ENCODE data around the gene UBE2I.

The UBE2I gene

DNA sequence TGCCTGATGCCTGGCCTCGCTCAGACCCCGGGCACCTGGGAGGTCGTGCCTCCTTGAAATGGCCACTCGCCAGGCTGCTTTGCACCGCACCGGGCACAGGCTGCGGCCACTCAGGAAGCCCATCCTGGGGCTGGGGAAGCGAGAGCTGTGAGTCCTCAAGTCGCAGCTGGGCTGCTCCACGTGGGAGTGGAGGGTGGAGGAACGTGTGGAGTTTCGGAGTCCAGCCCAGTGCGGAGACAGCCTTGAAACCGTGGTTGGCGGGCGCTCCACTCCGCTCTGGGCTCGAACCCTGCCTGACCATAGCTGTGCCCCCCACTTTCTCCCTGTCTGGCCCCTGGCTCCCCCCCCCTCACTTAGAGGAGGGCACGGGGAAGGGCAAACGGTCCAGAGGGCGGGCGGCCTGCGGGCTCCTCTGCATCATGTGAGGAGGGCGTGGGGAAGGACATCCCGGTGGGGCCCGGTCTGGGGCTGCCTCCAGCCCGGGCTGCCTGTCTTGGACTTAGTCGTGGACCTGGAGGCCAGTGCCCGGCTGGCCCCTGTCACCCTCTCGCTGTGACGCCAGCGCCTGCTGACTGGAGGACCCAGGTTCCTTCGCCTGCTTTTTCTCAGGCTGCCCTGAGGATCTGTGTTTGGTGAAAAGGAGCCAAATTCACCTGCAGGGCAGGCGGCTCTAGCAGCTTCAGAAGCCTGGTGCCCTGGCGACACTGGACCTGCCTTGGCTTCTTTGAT, 2.5 kb downstream of the UBE2I start:
- H3K27ac ChIP-seq (ENCODE audit: low read depth, low read length) = peak overlapping the region; percentile 30
- H3K9ac ChIP-seq (ENCODE audit: low read length in 5 of 5) = peak overlapping the region in 4 of 5 donors; percentile 67 to 83 (median 77)
- H3K27me3 ChIP-seq (ENCODE audit: control insufficient read depth in 5 of 5, insufficient read depth in 4 of 5, low read length in 5 of 5) = no peaks in the 10 kb centered on the region
- peak overlapping the region in 4 of 5 donors; percentile 22 to 82 (median 68) for H3K4me3 ChIP-seq (ENCODE audit: low read depth in 1 of 5, low read length in 5 of 5)
- H3K36me3 ChIP-seq (ENCODE audit: control insufficient read depth in 5 of 5, insufficient read depth in 5 of 5, low read length in 5 of 5) = peaks cover 0 to 42% (median 38%) of the 10 kb centered on the region in 5 donors
- H3K4me1 ChIP-seq (ENCODE audit: control insufficient read depth in 5 of 5, insufficient read depth in 5 of 5, low read length in 5 of 5) = peaks cover 13 to 46% (median 36%) of the 10 kb centered on the region in 5 donors
- H3K9me3 ChIP-seq (ENCODE audit: control insufficient read depth in 5 of 5, low read length in 5 of 5) = no peaks in the 10 kb centered on the region

GRCh38 chr16:1312467-1312816, 3.0 kb downstream of the UBE2I start:
- H3K36me3 ChIP-seq (ENCODE audit: control insufficient read depth in 5 of 5, insufficient read depth in 5 of 5, low read length in 5 of 5) = peaks cover 0 to 47% (median 43%) of the 10 kb centered on the region in 5 donors
- no peaks in the 10 kb centered on the region for H3K27me3 ChIP-seq (ENCODE audit: control insufficient read depth in 5 of 5, insufficient read depth in 4 of 5, low read length in 5 of 5)
- H3K4me3 ChIP-seq (ENCODE audit: low read depth in 1 of 5, low read length in 5 of 5) = peak overlapping the region in 2 of 5 donors; percentile 72 to 82
- H3K4me1 ChIP-seq (ENCODE audit: control insufficient read depth in 5 of 5, insufficient read depth in 5 of 5, low read length in 5 of 5) = peaks cover 14 to 46% (median 36%) of the 10 kb centered on the region in 5 donors
- H3K9me3 ChIP-seq (ENCODE audit: control insufficient read depth in 5 of 5, low read length in 5 of 5) = no peaks in the 10 kb centered on the region
- peak overlapping the region in 2 of 5 donors; percentile 28 to 67 for H3K9ac ChIP-seq (ENCODE audit: low read length in 5 of 5)
- H3K27ac ChIP-seq (ENCODE audit: low read depth, low read length) = peak overlapping the region; percentile 30

- no peaks in the 10 kb centered on the region for H3K9me3 ChIP-seq (ENCODE audit: control insufficient read depth in 5 of 5, low read length in 5 of 5)
- H3K27me3 ChIP-seq (ENCODE audit: control insufficient read depth in 5 of 5, insufficient read depth in 4 of 5, low read length in 5 of 5) = no peaks in the 10 kb centered on the region
- H3K4me3 ChIP-seq (ENCODE audit: low read depth in 1 of 5, low read length in 5 of 5) = no peak overlapping the region
- peak overlapping the region in 1 of 5 donors; percentile 28 for H3K9ac ChIP-seq (ENCODE audit: low read length in 5 of 5)
- H3K36me3 ChIP-seq (ENCODE audit: control insufficient read depth in 5 of 5, insufficient read depth in 5 of 5, low read length in 5 of 5) = peaks cover 0 to 52% (median 48%) of the 10 kb centered on the region in 5 donors
- no peak overlapping the region for H3K27ac ChIP-seq (ENCODE audit: low read depth, low read length)
- peaks cover 14 to 46% (median 36%) of the 10 kb centered on the region in 5 donors for H3K4me1 ChIP-seq (ENCODE audit: control insufficient read depth in 5 of 5, insufficient read depth in 5 of 5, low read length in 5 of 5)
Measured at GRCh38 chr16:1312903-1313302, 3.5 kb downstream of the UBE2I start.

- no peaks in the 10 kb centered on the region for H3K27me3 ChIP-seq (ENCODE audit: control insufficient read depth in 5 of 5, insufficient read depth in 4 of 5, low read length in 5 of 5)
- H3K4me3 ChIP-seq (ENCODE audit: low read depth in 1 of 5, low read length in 5 of 5) = no peak overlapping the region
- H3K27ac ChIP-seq (ENCODE audit: low read depth, low read length) = no peak overlapping the region
- H3K36me3 ChIP-seq (ENCODE audit: control insufficient read depth in 5 of 5, insufficient read depth in 5 of 5, low read length in 5 of 5) = peaks cover 0 to 61% (median 57%) of the 10 kb centered on the region in 5 donors
- H3K9me3 ChIP-seq (ENCODE audit: control insufficient read depth in 5 of 5, low read length in 5 of 5) = no peaks in the 10 kb centered on the region
- peaks cover 14 to 43% (median 33%) of the 10 kb centered on the region in 5 donors for H3K4me1 ChIP-seq (ENCODE audit: control insufficient read depth in 5 of 5, insufficient read depth in 5 of 5, low read length in 5 of 5)
- no peak overlapping the region for H3K9ac ChIP-seq (ENCODE audit: low read length in 5 of 5)
Measured at GRCh38 chr16:1313721-1314369, 4.4 kb downstream of the UBE2I start.

DNA sequence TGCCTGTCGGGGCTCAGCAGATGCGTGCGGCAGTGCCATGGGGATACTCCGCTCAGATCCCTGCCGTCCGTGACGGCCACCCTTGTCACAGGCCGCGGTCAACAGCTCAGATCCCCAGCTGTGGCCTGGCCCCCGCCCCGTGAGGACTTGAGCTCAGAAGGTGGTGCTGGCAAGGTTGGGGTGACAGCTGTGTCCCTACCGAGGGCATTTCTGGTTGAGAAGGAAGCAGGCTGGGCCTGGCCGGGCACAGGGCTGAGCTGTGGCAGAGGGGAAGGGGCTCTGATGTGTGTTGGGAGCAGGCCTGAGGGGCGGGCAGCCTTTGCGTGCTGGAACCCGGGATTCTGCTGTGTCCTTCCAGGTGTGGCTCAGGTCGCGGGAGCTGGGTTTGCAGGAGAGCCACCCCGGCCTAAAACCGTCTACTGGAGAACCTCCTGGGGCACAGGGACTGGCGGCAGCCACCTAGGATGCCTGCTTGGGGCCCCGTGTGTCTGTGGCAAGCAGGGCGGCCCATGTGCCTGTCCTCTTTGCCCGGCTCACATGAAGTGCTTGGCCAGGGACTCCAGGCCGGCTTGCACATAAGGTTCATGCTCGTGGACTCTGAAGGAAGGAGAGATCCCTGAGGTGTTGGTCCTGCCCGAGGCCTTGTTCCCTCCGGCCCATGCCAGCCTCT, 5.1 kb downstream of the UBE2I start:
- no peak overlapping the region for H3K27ac ChIP-seq (ENCODE audit: low read depth, low read length)
- no peaks in the 10 kb centered on the region for H3K27me3 ChIP-seq (ENCODE audit: control insufficient read depth in 5 of 5, insufficient read depth in 4 of 5, low read length in 5 of 5)
- H3K9ac ChIP-seq (ENCODE audit: low read length in 5 of 5) = no peak overlapping the region
- no peaks in the 10 kb centered on the region for H3K9me3 ChIP-seq (ENCODE audit: control insufficient read depth in 5 of 5, low read length in 5 of 5)
- no peak overlapping the region for H3K4me3 ChIP-seq (ENCODE audit: low read depth in 1 of 5, low read length in 5 of 5)
- peaks cover 0 to 68% (median 64%) of the 10 kb centered on the region in 5 donors for H3K36me3 ChIP-seq (ENCODE audit: control insufficient read depth in 5 of 5, insufficient read depth in 5 of 5, low read length in 5 of 5)
- H3K4me1 ChIP-seq (ENCODE audit: control insufficient read depth in 5 of 5, insufficient read depth in 5 of 5, low read length in 5 of 5) = peaks cover 14 to 43% (median 31%) of the 10 kb centered on the region in 5 donors

- Histone ChIP-seq H3K4me1 (ENCODE audit: control insufficient read depth in 5 of 5, insufficient read depth in 5 of 5, low read length in 5 of 5) (peaks cover 12 to 41% (median 28%) of the 10 kb centered on the region in 5 donors), H3K9ac (ENCODE audit: low read length in 5 of 5) (no peak overlapping the region), H3K9me3 (ENCODE audit: control insufficient read depth in 5 of 5, low read length in 5 of 5) (no peaks in the 10 kb centered on the region), H3K36me3 (ENCODE audit: control insufficient read depth in 5 of 5, insufficient read depth in 5 of 5, low read length in 5 of 5) (peaks cover 0 to 76% (median 72%) of the 10 kb centered on the region in 5 donors), H3K4me3 (ENCODE audit: low read depth in 1 of 5, low read length in 5 of 5) (no peak overlapping the region), H3K27ac (ENCODE audit: low read depth, low read length) (no peak overlapping the region), H3K27me3 (ENCODE audit: control insufficient read depth in 5 of 5, insufficient read depth in 4 of 5, low read length in 5 of 5) (no peaks in the 10 kb centered on the region)
Measured at GRCh38 chr16:1315081-1316032, 5.9 kb downstream of the UBE2I start.

DNA sequence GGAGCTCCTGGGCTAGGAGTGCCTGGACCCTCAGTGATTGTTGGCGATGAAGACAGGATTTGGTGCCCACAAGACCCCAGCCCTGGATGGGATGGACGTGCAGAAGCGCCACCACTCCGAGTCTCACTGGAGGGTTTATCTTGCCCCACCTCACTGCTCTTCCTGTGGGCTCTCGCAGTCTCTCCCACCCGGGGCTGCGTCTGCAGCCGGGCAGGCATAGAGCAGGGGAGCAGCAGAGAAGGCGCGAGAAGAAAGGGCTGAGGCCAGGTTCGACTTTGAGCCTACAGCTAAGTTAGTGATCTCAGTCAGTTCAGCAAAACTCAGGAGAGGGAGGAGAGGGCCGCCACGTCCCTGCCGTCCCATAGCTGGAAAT, 6.6 kb downstream of the UBE2I start:
- peaks cover 8 to 34% (median 22%) of the 10 kb centered on the region in 5 donors for H3K4me1 ChIP-seq (ENCODE audit: control insufficient read depth in 5 of 5, insufficient read depth in 5 of 5, low read length in 5 of 5)
- H3K27ac ChIP-seq (ENCODE audit: low read depth, low read length) = no peak overlapping the region
- H3K36me3 ChIP-seq (ENCODE audit: control insufficient read depth in 5 of 5, insufficient read depth in 5 of 5, low read length in 5 of 5) = peaks cover 0 to 83% (median 79%) of the 10 kb centered on the region in 5 donors
- H3K9me3 ChIP-seq (ENCODE audit: control insufficient read depth in 5 of 5, low read length in 5 of 5) = no peaks in the 10 kb centered on the region
- H3K9ac ChIP-seq (ENCODE audit: low read length in 5 of 5) = no peak overlapping the region
- no peak overlapping the region for H3K4me3 ChIP-seq (ENCODE audit: low read depth in 1 of 5, low read length in 5 of 5)
- H3K27me3 ChIP-seq (ENCODE audit: control insufficient read depth in 5 of 5, insufficient read depth in 4 of 5, low read length in 5 of 5) = no peaks in the 10 kb centered on the region

- Histone ChIP-seq H3K27me3 (ENCODE audit: control insufficient read depth in 5 of 5, insufficient read depth in 4 of 5, low read length in 5 of 5) (no peaks in the 10 kb centered on the region), H3K36me3 (ENCODE audit: control insufficient read depth in 5 of 5, insufficient read depth in 5 of 5, low read length in 5 of 5) (peaks cover 0 to 90% (median 88%) of the 10 kb centered on the region in 5 donors), H3K9ac (ENCODE audit: low read length in 5 of 5) (no peak overlapping the region), H3K9me3 (ENCODE audit: control insufficient read depth in 5 of 5, low read length in 5 of 5) (no peaks in the 10 kb centered on the region), H3K4me1 (ENCODE audit: control insufficient read depth in 5 of 5, insufficient read depth in 5 of 5, low read length in 5 of 5) (peaks cover 1 to 18% (median 5%) of the 10 kb centered on the region in 5 donors), H3K27ac (ENCODE audit: low read depth, low read length) (no peak overlapping the region), H3K4me3 (ENCODE audit: low read depth in 1 of 5, low read length in 5 of 5) (no peak overlapping the region)
Measured at GRCh38 chr16:1317479-1318267, 8.2 kb downstream of the UBE2I start.

- H3K9ac ChIP-seq (ENCODE audit: low read length in 5 of 5) = no peak overlapping the region
- H3K4me1 ChIP-seq (ENCODE audit: control insufficient read depth in 5 of 5, insufficient read depth in 5 of 5, low read length in 5 of 5) = peaks cover 0 to 13% (median under 1%) of the 10 kb centered on the region in 5 donors
- H3K27me3 ChIP-seq (ENCODE audit: control insufficient read depth in 5 of 5, insufficient read depth in 4 of 5, low read length in 5 of 5) = no peaks in the 10 kb centered on the region
- H3K27ac ChIP-seq (ENCODE audit: low read depth, low read length) = no peak overlapping the region
- H3K36me3 ChIP-seq (ENCODE audit: control insufficient read depth in 5 of 5, insufficient read depth in 5 of 5, low read length in 5 of 5) = peaks cover 0 to 88% (median 85%) of the 10 kb centered on the region in 5 donors
- no peaks in the 10 kb centered on the region for H3K9me3 ChIP-seq (ENCODE audit: control insufficient read depth in 5 of 5, low read length in 5 of 5)
- no peak overlapping the region for H3K4me3 ChIP-seq (ENCODE audit: low read depth in 1 of 5, low read length in 5 of 5)
Measured at GRCh38 chr16:1318268-1318545, 8.8 kb downstream of the UBE2I start.
